ENCODE data around the gene CROCC.
"Not testable (repeated sequence)": the region's sequence is repeated elsewhere in the genome, so short reads cannot be mapped to it uniquely, and the experiment has no call there.

The CROCC gene
- total RNA-seq, result 71.1 to 194 (median 139) reads per million in 4 experiments

GRCh38 chr1:16921391-16922185, at the start of gene CROCC:
Gene CROCC (plus strand): TSS chr1:16921931. CDS start chr1:16922019, 88 bp downstream.
- DNase-seq, result peak; percentile 26

GRCh38 chr1:16872152-16873075, 49.3 kb upstream of the CROCC start:
- peak; percentile 13 for DNase-seq

GRCh38 chr1:16873076-16873879, 48.5 kb upstream of the CROCC start:
- peak; percentile 29 for DNase-seq

- DNase-seq, result not testable (repeated sequence)
These were observed 46.6 kb upstream of the CROCC start for GRCh38 chr1:16874968-16875765.

- DNase-seq, result not testable (repeated sequence)
These were observed 40.0 kb upstream of the CROCC start for GRCh38 chr1:16881742-16882141.

GRCh38 chr1:16882986-16883385, 38.7 kb upstream of the CROCC start:
- no peak for DNase-seq

- DNase-seq, result not testable (repeated sequence)
These were observed 37.2 kb upstream of the CROCC start for GRCh38 chr1:16884487-16884886.

- DNase-seq, result no peak
These were observed 34.7 kb upstream of the CROCC start for GRCh38 chr1:16886860-16887605.

- DNase-seq, result peak; percentile 33
These were observed 32.6 kb upstream of the CROCC start for GRCh38 chr1:16888860-16889816.

- not testable (repeated sequence) for DNase-seq
These were observed 31.2 kb upstream of the CROCC start for GRCh38 chr1:16890539-16891021.

GRCh38 chr1:16891057-16891456, 30.7 kb upstream of the CROCC start:
- not testable (repeated sequence) for DNase-seq

- not testable (repeated sequence) for DNase-seq
These were observed 28.7 kb upstream of the CROCC start for GRCh38 chr1:16892978-16893525.

GRCh38 chr1:16893796-16894195, 27.9 kb upstream of the CROCC start:
- not testable (repeated sequence) for DNase-seq

GRCh38 chr1:16894338-16894737, 27.4 kb upstream of the CROCC start:
- not testable (repeated sequence) for DNase-seq

- DNase-seq, result not testable (repeated sequence)
These were observed 26.5 kb upstream of the CROCC start for GRCh38 chr1:16895233-16895597.

GRCh38 chr1:16895598-16896315, 26.0 kb upstream of the CROCC start, which contains the start of gene RNU1-2:
Gene RNU1-2 (plus strand): TSS chr1:16895980.
- DNase-seq, result peak; percentile 74

GRCh38 chr1:16896316-16897055, 25.2 kb upstream of the CROCC start:
- DNase-seq, result peak; percentile 28

GRCh38 chr1:16897653-16898052, 24.1 kb upstream of the CROCC start:
- DNase-seq, result not testable (repeated sequence)
